Gastroesophageal sphincter (tissue), 4 donors: ENCODE measurements around the gene PALMD. TPM values are rescaled to one million over a fixed set of nuclear protein-coding genes. Genes with fewer than 3 reads are reported as not detected.

Experiments
- ATAC-seq: fragments of 150-250 bp; one replicate; pipeline ENCODE4 v1.9.1; 2016; ENCODE audit warnings: mild to moderate bottlenecking, moderate library complexity
- H3K27ac ChIP-seq, 4 donors: fragments of 200-600 bp; sonication (generic) in 3 of 4; 1 replicate in 3 of 4; 2 replicates in 1 of 4; pipeline ENCODE4 v1.5.1; 2016 to 2019
- H3K27me3 ChIP-seq: fragments of 200-600 bp; sonication (generic); one replicate; pipeline ENCODE4 v1.5.1; 2019
- H3K36me3 ChIP-seq, 2 donors: fragments of 200-600 bp; sonication (generic); one replicate each; pipeline ENCODE4 v1.5.1; 2019; ENCODE audit warnings: control low read depth in 1 of 2
- H3K4me1 ChIP-seq, 3 donors: fragments of 200-600 bp; sonication (generic); 1 replicate in 2 of 3; 2 replicates in 1 of 3; pipeline ENCODE4 v1.5.1; 2016 to 2019; ENCODE audit warnings: control low read depth in 2 of 3
- H3K4me3 ChIP-seq, 2 donors: fragments of 200-600 bp; sonication (generic); one replicate each; pipeline ENCODE4 v1.5.1; 2019; ENCODE audit warnings: mild to moderate bottlenecking in 1 of 2, moderate library complexity in 1 of 2
- H3K9me3 ChIP-seq, 3 donors: fragments of 200-600 bp; sonication (generic); one replicate each; pipeline ENCODE4 v1.5.1; 2017 to 2019; ENCODE audit warnings: control low read depth in 2 of 3
- EP300 ChIP-seq: sonication (generic); formaldehyde crosslinking; IDR thresholded peaks from one replicate; pipeline ENCODE4 v1.6.1; 2017; ENCODE audit warnings: antibody characterized with exemption, mild to moderate bottlenecking
- POLR2A ChIP-seq, 2 donors: fragments of 450-650 bp; IDR thresholded peaks; one replicate each; pipeline ENCODE4 v1.6.1; 2017; ENCODE audit warnings: antibody characterized with exemption in 2 of 2, mild to moderate bottlenecking in 2 of 2, moderate library complexity in 1 of 2
- POLR2AphosphoS5 ChIP-seq: sonication (generic); formaldehyde crosslinking; IDR thresholded peaks from one replicate; pipeline ENCODE4 v1.6.1; 2017; ENCODE audit warnings: antibody characterized with exemption
- WGBS, 2 donors: methylation state at CpG; one replicate each; pipeline ENCODE4 v1.1.5; 2018; ENCODE audit warnings: low coverage in 1 of 2; 5-methylcytosine and 5-hydroxymethylcytosine counted together
- total RNA-seq, 4 donors: library from RNA; depleted of rRNA; stranded (reverse); fragments of >200 nt; gene quantifications; one replicate each; pipeline ENCODE4 v1.1.0, GENCODE V29; 2016
- TF ChIP-seq, protein P1 (sequence below), 4 experiments: fragments of 200-600 bp in 2 of 4; fragments of 450-650 bp in 2 of 4; sonication (generic) in 1 of 4; IDR thresholded peaks; one replicate each; pipeline ENCODE4 v1.5.1; 2017 to 2019; ENCODE audit warnings: antibody characterized with exemption in 4 of 4, mild to moderate bottlenecking in 2 of 4, moderate library complexity in 2 of 4

PALMD gene
- total RNA-seq, 4 donors from 2014 or later, result 11.7 to 46.7 (median 23.8) TPM

DNA sequence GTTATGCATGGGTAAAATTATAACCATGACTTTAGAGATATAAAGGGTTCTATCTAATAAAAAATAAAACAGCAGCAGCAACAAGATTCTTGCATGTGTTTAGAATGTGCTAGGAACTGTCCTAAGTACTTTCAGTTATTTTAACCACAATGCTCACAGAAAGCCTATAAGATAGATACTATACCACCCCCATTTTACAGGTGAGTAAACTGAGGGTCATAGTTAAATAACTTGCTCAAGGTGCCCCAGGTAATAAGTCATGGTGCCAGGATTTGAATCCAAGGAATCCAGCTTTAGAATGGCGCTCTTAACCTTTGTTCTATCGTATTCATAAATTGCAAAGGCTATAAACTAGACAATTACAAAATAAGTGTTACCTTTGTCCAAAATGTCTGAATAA lies 67.1 kb downstream of the PALMD start:
- no peaks in the 10 kb centered on the region for H3K9me3 ChIP-seq
- H3K4me3 ChIP-seq, result no peak overlapping the region
- no peak for ATAC-seq
- H3K27ac ChIP-seq, result no peak overlapping the region
- peaks cover 0 to 38% of the 10 kb centered on the region in 2 donors for H3K36me3 ChIP-seq
- H3K27me3 ChIP-seq, result no peaks in the 10 kb centered on the region
- TF ChIP-seq POLR2A (IDR thresholded peaks at IDR 0.05) (no peak), POLR2AphosphoS5 (no peak), EP300 (no peak)
- TF ChIP-seq, protein P1, sequence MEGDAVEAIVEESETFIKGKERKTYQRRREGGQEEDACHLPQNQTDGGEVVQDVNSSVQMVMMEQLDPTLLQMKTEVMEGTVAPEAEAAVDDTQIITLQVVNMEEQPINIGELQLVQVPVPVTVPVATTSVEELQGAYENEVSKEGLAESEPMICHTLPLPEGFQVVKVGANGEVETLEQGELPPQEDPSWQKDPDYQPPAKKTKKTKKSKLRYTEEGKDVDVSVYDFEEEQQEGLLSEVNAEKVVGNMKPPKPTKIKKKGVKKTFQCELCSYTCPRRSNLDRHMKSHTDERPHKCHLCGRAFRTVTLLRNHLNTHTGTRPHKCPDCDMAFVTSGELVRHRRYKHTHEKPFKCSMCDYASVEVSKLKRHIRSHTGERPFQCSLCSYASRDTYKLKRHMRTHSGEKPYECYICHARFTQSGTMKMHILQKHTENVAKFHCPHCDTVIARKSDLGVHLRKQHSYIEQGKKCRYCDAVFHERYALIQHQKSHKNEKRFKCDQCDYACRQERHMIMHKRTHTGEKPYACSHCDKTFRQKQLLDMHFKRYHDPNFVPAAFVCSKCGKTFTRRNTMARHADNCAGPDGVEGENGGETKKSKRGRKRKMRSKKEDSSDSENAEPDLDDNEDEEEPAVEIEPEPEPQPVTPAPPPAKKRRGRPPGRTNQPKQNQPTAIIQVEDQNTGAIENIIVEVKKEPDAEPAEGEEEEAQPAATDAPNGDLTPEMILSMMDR (IDR thresholded peaks at IDR 0.05), result no peak
- WGBS, 2 donors, result 95 to 98% methylated on average over 2 of the region's 2 CpGs
- H3K4me1 ChIP-seq, result no peaks in the 10 kb centered on the region

DNA sequence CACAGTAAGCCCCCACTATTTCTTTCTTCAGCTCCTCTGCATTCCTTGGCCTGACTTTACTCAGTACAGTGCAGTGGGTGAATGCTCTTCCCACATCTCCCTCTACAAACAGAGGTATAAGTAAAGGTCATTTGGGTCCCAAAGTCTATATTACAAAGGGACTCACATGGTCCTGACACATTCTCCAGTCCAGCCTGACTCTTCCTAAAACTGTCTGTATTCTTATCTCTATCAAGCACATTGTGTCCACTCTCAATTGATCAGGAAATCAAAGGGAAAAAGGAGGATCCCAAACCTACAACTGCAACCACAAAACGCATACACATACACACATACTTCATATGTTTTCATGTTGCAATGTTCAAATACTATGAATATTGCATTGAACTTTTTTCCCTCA lies 71.1 kb downstream of the PALMD start:
- ATAC-seq, result no peak
- H3K4me1 ChIP-seq, result no peaks in the 10 kb centered on the region
- WGBS, 2 donors, result 83 to 88% methylated on average over 1 of the region's 1 CpG
- H3K36me3 ChIP-seq, result peaks cover 0 to 30% of the 10 kb centered on the region in 2 donors
- TF ChIP-seq, protein P1 (IDR thresholded peaks at IDR 0.05), result no peak
- TF ChIP-seq POLR2A (IDR thresholded peaks at IDR 0.05) (no peak), POLR2AphosphoS5 (no peak), EP300 (no peak)
- no peak overlapping the region for H3K27ac ChIP-seq
- no peak overlapping the region for H3K4me3 ChIP-seq
- H3K9me3 ChIP-seq, result no peaks in the 10 kb centered on the region
- no peaks in the 10 kb centered on the region for H3K27me3 ChIP-seq

DNA sequence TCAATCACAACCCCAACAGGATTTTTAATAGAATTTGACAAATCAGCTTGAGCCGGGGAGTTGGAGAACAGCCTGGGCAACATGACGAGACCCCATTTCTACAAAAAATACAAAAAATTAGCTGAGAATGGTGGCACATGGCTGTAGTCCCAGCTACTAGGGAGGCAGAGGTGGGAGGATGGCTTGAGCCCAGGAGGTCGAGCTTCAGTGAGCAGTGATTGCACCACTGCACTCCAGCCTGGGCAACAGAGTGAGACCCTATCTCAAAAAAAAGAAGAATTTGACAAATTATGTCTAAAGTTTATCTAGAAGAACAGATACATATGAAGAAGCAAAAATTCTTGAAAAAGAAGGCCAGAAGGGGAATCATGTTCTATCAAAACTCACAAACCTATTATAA lies 77.3 kb downstream of the PALMD start:
- WGBS, 2 donors, result 60 to 100% methylated on average over 1 to 2 of the region's 3 CpGs
- peaks cover 0 to 6% of the 10 kb centered on the region in 2 donors for H3K36me3 ChIP-seq
- ATAC-seq, result no peak
- H3K27me3 ChIP-seq, result no peaks in the 10 kb centered on the region
- TF ChIP-seq, protein P1 (IDR thresholded peaks at IDR 0.05), result no peak
- TF ChIP-seq POLR2AphosphoS5 (no peak), POLR2A (IDR thresholded peaks at IDR 0.05) (no peak), EP300 (no peak)
- H3K4me1 ChIP-seq, result no peaks in the 10 kb centered on the region
- H3K27ac ChIP-seq, result no peak overlapping the region
- no peak overlapping the region for H3K4me3 ChIP-seq
- H3K9me3 ChIP-seq, result no peaks in the 10 kb centered on the region

DNA sequence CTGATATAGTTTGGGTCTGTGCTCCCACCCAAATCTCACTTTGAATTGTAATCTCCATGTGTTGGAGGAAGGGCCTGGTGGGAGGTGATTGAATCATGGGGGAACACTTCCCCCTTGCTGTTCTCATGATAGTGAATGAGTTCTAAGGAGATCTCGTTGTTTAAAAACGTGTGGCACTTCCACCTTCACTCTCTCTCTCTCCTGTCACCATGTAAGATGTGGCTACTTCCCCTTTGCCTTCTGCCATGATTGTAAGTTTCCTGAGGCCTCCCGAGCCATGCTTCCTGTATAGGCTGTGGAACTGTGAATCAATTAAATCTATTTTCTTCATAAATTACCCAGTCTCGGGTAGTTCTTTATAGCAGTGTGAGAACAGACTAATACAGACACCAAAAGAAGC lies 80.1 kb downstream of the PALMD start:
- no peaks in the 10 kb centered on the region for H3K4me1 ChIP-seq
- ATAC-seq, result no peak
- no peak overlapping the region for H3K27ac ChIP-seq
- H3K27me3 ChIP-seq, result no peaks in the 10 kb centered on the region
- 48 to 56% methylated on average over 3 to 4 of the region's 4 CpGs for WGBS, 2 donors
- no peaks in the 10 kb centered on the region for H3K9me3 ChIP-seq
- TF ChIP-seq EP300 (no peak), POLR2AphosphoS5 (no peak), POLR2A (IDR thresholded peaks at IDR 0.05) (no peak)
- TF ChIP-seq, protein P1 (IDR thresholded peaks at IDR 0.05), result no peak
- H3K36me3 ChIP-seq, result no peaks in the 10 kb centered on the region
- H3K4me3 ChIP-seq, result no peak overlapping the region

DNA sequence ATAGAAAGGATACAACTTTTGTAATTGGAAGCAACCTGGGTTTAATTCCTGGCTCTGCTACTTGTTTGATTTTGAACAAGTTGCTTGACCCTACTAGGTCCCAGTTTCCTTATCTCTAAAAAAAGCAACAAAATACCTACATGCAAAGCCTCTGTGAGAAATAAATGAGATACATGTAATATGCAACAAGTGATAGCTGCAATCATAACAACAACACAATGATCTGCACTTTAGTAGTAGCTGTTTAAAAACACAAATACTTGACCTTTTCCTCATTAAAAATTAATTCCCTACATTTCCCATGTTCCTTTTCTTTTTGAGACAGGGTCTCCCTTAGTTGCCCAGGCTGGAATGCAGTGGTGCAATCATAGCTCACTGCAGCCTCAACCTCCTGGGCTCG lies 80.5 kb downstream of the PALMD start:
- TF ChIP-seq EP300 (no peak), POLR2A (IDR thresholded peaks at IDR 0.05) (no peak), POLR2AphosphoS5 (no peak)
- TF ChIP-seq, protein P1 (IDR thresholded peaks at IDR 0.05), result no peak
- ATAC-seq, result no peak
- Histone ChIP-seq H3K27me3 (no peaks in the 10 kb centered on the region), H3K36me3 (no peaks in the 10 kb centered on the region), H3K9me3 (no peaks in the 10 kb centered on the region), H3K27ac (no peak overlapping the region), H3K4me3 (no peak overlapping the region), H3K4me1 (no peaks in the 10 kb centered on the region)
- 100% methylated on average over 1 of the region's 1 CpG for WGBS, 2 donors
